Upper lobe of left lung (tissue), 4 donors: ENCODE results near the gene ZNF618.

Source experiments
- CTCF ChIP-seq, 6 experiments: fragments of 450-650 bp in 4 of 6; fragments of 200-600 bp in 2 of 6; sonication (generic) in 2 of 6; IDR thresholded peaks; one replicate each; pipeline ENCODE4 v1.5.1; 2016 to 2019; ENCODE audit warnings: antibody characterized with exemption in 6 of 6
- EP300 ChIP-seq, 4 donors: sonication (generic); formaldehyde crosslinking; IDR thresholded peaks; one replicate each; pipeline ENCODE4 v1.5.1; 2017; ENCODE audit warnings: antibody characterized with exemption in 4 of 4, control low read depth in 2 of 4
- POLR2A ChIP-seq, 4 donors: fragments of 450-650 bp; IDR thresholded peaks; one replicate each; pipeline ENCODE4 v1.5.1; 2016 to 2017; ENCODE audit warnings: antibody characterized with exemption in 4 of 4, mild to moderate bottlenecking in 2 of 4
- POLR2AphosphoS5 ChIP-seq, 2 donors: sonication (generic); formaldehyde crosslinking; IDR thresholded peaks; one replicate each; pipeline ENCODE4 v1.5.1; 2017; ENCODE audit warnings: antibody characterized with exemption in 2 of 2

- TF ChIP-seq CTCF (IDR thresholded peaks at IDR 0.05): no peak
- TF ChIP-seq POLR2AphosphoS5 (IDR thresholded peaks at IDR 0.05): no peak
- no peak for TF ChIP-seq EP300 (IDR thresholded peaks at IDR 0.05)
- TF ChIP-seq POLR2A (IDR thresholded peaks at IDR 0.05): no peak
Measured at GRCh38 chr9:114049441-114050225, 173.5 kb downstream of the ZNF618 start.
